Activated CD8-positive, alpha-beta T cell treated with anti-CD3 and anti-CD28 coated beads for 36 hours (primary cell): Measurements from ENCODE around the gene KIRREL3. TPM values are rescaled to one million over a fixed set of nuclear protein-coding genes. Genes with fewer than 3 reads are reported as not detected.

Source experiments
- ATAC-seq: fragments of 200-7000 bp; cut with Tn5 transposase; one replicate; pipeline ENCODE4 v1.10.0; 2021; ENCODE audit warnings: mild to moderate bottlenecking, moderate library complexity
- CTCF ChIA-PET: fragments of 350-600 bp; sonication (Branson Sonifier 250); formaldehyde crosslinking; loops from one replicate; lab custom pipeline; 2021; ENCODE audit warnings: antibody characterized with exemption; lab: Charles Lee
- POLR2A ChIA-PET: fragments of 350-600 bp; sonication (Branson Sonifier 250); formaldehyde crosslinking; loops from one replicate; lab custom pipeline; 2021; ENCODE audit warnings: antibody characterized with exemption; lab: Charles Lee
- DNase-seq: peaks from one replicate; pipeline ENCODE4 v3.0.0-alpha.2; 2020
- H3K27ac Mint-ChIP-seq: one replicate; pipeline ENCODE4 v1.8.0; 2021; ENCODE audit warnings: mild to moderate bottlenecking, mixed read lengths
- H3K27me3 Mint-ChIP-seq: one replicate; pipeline ENCODE4 v1.8.0; 2021; ENCODE audit warnings: mixed read lengths
- H3K36me3 Mint-ChIP-seq: one replicate; pipeline ENCODE4 v1.8.0; 2021; ENCODE audit warnings: low read depth, mixed read lengths
- H3K4me1 Mint-ChIP-seq: one replicate; pipeline ENCODE4 v1.8.0; 2021; ENCODE audit warnings: low read depth, mixed read lengths
- H3K4me3 Mint-ChIP-seq: one replicate; pipeline ENCODE4 v1.8.0; 2021; ENCODE audit warnings: mild to moderate bottlenecking, moderate library complexity, mixed read lengths
- H3K9me3 Mint-ChIP-seq: one replicate; pipeline ENCODE4 v1.8.0; 2021; ENCODE audit warnings: mixed read lengths
- intact Hi-C: fragments of 100-400 bp; cut with micrococcal nuclease; formaldehyde crosslinking; loops from one replicate; pipeline ENCODE4 v1.10.0; 2022
- total RNA-seq, 2 experiments: library from RNA; stranded (reverse); gene quantifications; one replicate each; pipeline ENCODE4 v1.2.3, GENCODE V29; 2021
- TF ChIP-seq, protein P1 (sequence below): fragments of 200-600 bp; IDR thresholded peaks from one replicate; pipeline ENCODE4 v1.8.0; 2022; ENCODE audit warnings: antibody characterized with exemption, mild to moderate bottlenecking

The KIRREL3 gene
- total RNA-seq, 2 experiments from 2014 or later = not detected

DNA sequence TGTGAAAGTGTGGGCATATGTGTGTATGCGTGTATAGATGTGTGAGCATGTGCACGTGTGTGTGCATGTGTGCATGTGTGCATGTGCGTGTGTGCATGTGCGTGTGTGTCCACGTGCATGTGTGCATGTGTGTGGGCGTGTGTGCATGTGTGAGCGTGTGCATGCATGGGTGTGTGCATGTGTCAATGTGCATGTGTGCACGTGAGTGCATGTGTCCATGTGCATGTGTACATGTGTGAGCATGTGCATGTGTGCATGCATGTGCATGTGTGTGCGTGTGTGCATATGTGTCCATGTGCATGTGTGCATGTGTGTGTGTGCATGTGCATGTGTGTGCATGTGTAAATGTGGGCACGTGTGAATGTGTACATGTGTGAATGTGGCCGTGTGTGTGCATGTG, 549.8 kb downstream of the KIRREL3 start:
- ChIA-PET POLR2A (no interaction called here), CTCF (no interaction called here)
- DNase-seq = no peak
- intact Hi-C loops = no loop called here
- H3K27me3 Mint-ChIP-seq = no peaks in the 10 kb centered on the region
- TF ChIP-seq, protein P1, sequence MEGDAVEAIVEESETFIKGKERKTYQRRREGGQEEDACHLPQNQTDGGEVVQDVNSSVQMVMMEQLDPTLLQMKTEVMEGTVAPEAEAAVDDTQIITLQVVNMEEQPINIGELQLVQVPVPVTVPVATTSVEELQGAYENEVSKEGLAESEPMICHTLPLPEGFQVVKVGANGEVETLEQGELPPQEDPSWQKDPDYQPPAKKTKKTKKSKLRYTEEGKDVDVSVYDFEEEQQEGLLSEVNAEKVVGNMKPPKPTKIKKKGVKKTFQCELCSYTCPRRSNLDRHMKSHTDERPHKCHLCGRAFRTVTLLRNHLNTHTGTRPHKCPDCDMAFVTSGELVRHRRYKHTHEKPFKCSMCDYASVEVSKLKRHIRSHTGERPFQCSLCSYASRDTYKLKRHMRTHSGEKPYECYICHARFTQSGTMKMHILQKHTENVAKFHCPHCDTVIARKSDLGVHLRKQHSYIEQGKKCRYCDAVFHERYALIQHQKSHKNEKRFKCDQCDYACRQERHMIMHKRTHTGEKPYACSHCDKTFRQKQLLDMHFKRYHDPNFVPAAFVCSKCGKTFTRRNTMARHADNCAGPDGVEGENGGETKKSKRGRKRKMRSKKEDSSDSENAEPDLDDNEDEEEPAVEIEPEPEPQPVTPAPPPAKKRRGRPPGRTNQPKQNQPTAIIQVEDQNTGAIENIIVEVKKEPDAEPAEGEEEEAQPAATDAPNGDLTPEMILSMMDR = no peak
- no peak overlapping the region for H3K4me3 Mint-ChIP-seq
- H3K9me3 Mint-ChIP-seq = peaks cover 16% of the 10 kb centered on the region
- H3K4me1 Mint-ChIP-seq = no peaks in the 10 kb centered on the region
- ATAC-seq = no peak
- no peak overlapping the region for H3K27ac Mint-ChIP-seq
- H3K36me3 Mint-ChIP-seq = no peaks in the 10 kb centered on the region

DNA sequence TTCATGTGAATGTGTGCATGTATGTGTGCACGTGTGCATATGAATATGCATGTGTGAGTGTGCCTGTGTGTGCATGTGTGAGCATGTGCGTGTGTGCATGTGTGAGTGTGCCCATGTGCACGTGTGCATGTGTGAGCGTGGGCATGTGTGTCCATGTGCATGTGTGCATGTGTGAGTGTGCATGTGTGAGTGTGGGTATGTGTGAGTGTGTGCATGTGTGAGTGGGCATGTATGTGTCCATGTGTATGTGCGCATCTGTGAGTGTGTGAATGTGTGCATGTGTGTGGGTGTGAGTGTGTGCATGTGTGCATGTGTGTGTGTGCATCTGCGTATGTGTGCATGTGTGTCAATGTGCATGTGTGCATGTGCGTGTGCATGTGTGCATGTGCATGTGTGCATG, 550.4 kb downstream of the KIRREL3 start:
- Mint-ChIP-seq H3K4me3 (no peak overlapping the region), H3K27ac (no peak overlapping the region), H3K36me3 (no peaks in the 10 kb centered on the region), H3K4me1 (no peaks in the 10 kb centered on the region), H3K27me3 (no peaks in the 10 kb centered on the region), H3K9me3 (peaks cover 16% of the 10 kb centered on the region)
- ATAC-seq (no peak), DNase-seq (no peak)
- ChIA-PET POLR2A (no interaction called here), CTCF (no interaction called here)
- TF ChIP-seq, protein P1 = no peak
- intact Hi-C loops = no loop called here

DNA sequence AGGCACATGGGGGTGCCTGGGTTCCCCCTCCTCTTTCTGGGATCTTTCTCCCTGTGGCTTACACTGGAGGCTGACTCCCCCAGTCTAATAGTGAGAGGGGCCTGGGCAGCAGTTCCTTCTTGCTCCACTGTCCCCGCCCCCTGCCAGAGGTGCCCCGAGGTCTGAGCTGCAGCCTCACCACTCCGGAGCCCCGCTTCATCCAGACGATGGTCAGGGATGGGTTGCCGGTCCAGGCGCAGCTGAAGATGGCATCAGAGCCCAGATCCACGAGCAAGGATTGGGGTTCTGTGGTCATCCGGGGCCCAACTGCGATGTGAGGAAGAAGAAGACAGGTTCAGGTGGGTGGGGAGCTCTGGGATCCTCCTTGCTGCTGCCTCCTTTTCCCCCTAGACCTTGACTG, 554.0 kb downstream of the KIRREL3 start:
- H3K9me3 Mint-ChIP-seq = peaks cover 16% of the 10 kb centered on the region
- intact Hi-C loops = loop anchor here (10.0 kb wide), 1 partner anchor 548 kb away; no protein-coding TSS in a partner anchor
- H3K4me3 Mint-ChIP-seq = no peak overlapping the region
- TF ChIP-seq, protein P1 = no peak
- no peaks in the 10 kb centered on the region for H3K4me1 Mint-ChIP-seq
- ATAC-seq = no peak
- H3K36me3 Mint-ChIP-seq = no peaks in the 10 kb centered on the region
- H3K27me3 Mint-ChIP-seq = peaks cover 2% of the 10 kb centered on the region
- ChIA-PET CTCF (interaction anchor here (2.8 kb wide), 1 partner anchor 34 kb away, joined by 10 read pairs; no protein-coding TSS in a partner anchor), POLR2A (no interaction called here)
- no peak for DNase-seq
- no peak overlapping the region for H3K27ac Mint-ChIP-seq

DNA sequence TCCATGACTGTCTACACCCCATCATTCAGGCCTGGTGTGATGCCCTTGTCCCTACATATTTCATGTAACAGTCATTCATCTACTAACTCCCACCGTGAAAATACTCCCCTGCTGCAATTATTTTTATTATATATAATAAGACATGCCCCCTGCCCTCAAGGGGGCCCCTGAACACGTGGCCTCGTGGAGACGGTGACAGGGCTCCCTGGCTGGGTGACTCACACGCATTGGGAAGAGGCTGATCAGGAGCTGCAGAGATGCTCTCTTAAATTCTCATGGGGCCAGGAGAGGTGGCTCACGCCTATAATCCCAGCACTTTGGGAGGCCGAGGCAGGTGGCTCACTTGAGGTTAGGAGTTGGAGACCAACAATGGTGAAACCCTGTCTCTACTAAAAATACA, 556.5 kb downstream of the KIRREL3 start:
- Mint-ChIP-seq H3K9me3 (no peaks in the 10 kb centered on the region), H3K4me1 (peaks cover 4% of the 10 kb centered on the region), H3K27ac (no peak overlapping the region), H3K36me3 (no peaks in the 10 kb centered on the region), H3K27me3 (peaks cover 8% of the 10 kb centered on the region), H3K4me3 (no peak overlapping the region)
- ATAC-seq = no peak
- no peak for DNase-seq
- ChIA-PET CTCF (interaction anchor here (4.6 kb wide), 1 partner anchor 36 kb away, joined by 76 read pairs; no protein-coding TSS in a partner anchor), POLR2A (interaction anchor here (0.6 kb wide), 1 partner anchor 15 kb away, joined by 3 read pairs; no protein-coding TSS in a partner anchor)
- intact Hi-C loops = loop anchor here (10.0 kb wide), 1 partner anchor 551 kb away; no protein-coding TSS in a partner anchor
- TF ChIP-seq, protein P1 = no peak

DNA sequence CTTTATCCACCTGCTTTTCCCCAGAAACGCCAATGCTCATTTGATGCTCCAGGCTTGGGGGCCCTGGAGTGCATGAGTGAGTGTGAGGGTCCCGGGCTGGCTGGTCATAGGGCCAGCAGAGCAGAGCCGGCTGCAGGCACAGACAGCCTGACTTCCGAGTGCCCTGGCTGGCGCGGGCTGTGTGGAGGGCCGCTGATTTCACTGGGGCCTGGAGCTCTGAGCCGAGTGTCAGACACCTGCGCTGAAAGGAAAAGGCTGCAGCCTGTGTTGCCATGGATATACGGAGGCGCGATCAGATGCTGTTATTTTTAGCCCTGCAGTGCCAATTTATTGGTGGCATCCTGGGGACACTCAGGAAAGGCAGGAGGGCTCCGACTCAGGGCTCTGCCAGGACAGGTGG, 557.5 kb downstream of the KIRREL3 start:
- ATAC-seq (no peak), DNase-seq (no peak)
- TF ChIP-seq, protein P1 = no peak
- ChIA-PET CTCF (interaction anchor here (1.0 to 4.6 kb wide), 4 partner anchors 9 to 547 kb away, joined by 3 to 76 read pairs (median 4); no protein-coding TSS in a partner anchor), POLR2A (interaction anchor here (1.0 kb wide), 1 partner anchor 331 kb away, joined by 3 read pairs; no protein-coding TSS in a partner anchor)
- intact Hi-C loops = loop anchor here (10.0 kb wide), 1 partner anchor 552 kb away; no protein-coding TSS in a partner anchor
- no peaks in the 10 kb centered on the region for H3K36me3 Mint-ChIP-seq
- H3K27me3 Mint-ChIP-seq = peaks cover 8% of the 10 kb centered on the region
- no peak overlapping the region for H3K4me3 Mint-ChIP-seq
- H3K27ac Mint-ChIP-seq = no peak overlapping the region
- H3K4me1 Mint-ChIP-seq = peaks cover 4% of the 10 kb centered on the region
- no peaks in the 10 kb centered on the region for H3K9me3 Mint-ChIP-seq
